Left ventricle myocardium inferior (tissue), 1 donor: Measurements from ENCODE around the gene CARS2. TPM values are rescaled to one million over a fixed set of nuclear protein-coding genes. Genes with fewer than 3 reads are reported as not detected.

Experiments used
- DNase-seq: peaks from one replicate; pipeline ENCODE4 v3.0.0-alpha.2; 2020
- H3K27ac ChIP-seq: fragments of 200-600 bp; replicated peaks from 2 replicates; pipeline ENCODE4 v1.8.0; 2021
- H3K27me3 ChIP-seq: fragments of 200-600 bp; 2 replicates; pipeline ENCODE4 v1.8.0; 2021; ENCODE audit warnings: low read depth
- H3K36me3 ChIP-seq: fragments of 200-600 bp; 2 replicates; pipeline ENCODE4 v1.8.0; 2021
- H3K4me1 ChIP-seq: fragments of 200-600 bp; 2 replicates; pipeline ENCODE4 v1.8.0; 2021
- H3K4me3 ChIP-seq: fragments of 200-600 bp; 2 replicates; pipeline ENCODE4 v1.8.0; 2021; ENCODE audit warnings: mild to moderate bottlenecking, moderate library complexity
- H3K9me3 ChIP-seq: fragments of 200-600 bp; replicated peaks from 2 replicates; pipeline ENCODE4 v1.8.0; 2021
- intact Hi-C: fragments of 100-400 bp; cut with micrococcal nuclease; formaldehyde crosslinking; loops from one replicate; pipeline ENCODE4 v1.11.0; 2022
- total RNA-seq: library from RNA; stranded (reverse); fragmentation: NEBNext Ultra II Directional; extraction: Animal tissue kit (Norgen Biotek cat#: 25700); gene quantifications from one replicate; pipeline ENCODE4 v1.2.1, GENCODE V29; 2021
- TF ChIP-seq, protein P1 (sequence below): fragments of 200-600 bp; IDR thresholded peaks from 2 replicates; pipeline ENCODE4 v1.8.0; 2021; ENCODE audit warnings: antibody characterized with exemption, mild to moderate bottlenecking, borderline replicate concordance
- donor health status: DM: no; HTN: yes; CAD: no; lungs with severe emphysema.

Gene CARS2
- total RNA-seq, 1 donor from 2014 or later = 52.8 TPM

DNA sequence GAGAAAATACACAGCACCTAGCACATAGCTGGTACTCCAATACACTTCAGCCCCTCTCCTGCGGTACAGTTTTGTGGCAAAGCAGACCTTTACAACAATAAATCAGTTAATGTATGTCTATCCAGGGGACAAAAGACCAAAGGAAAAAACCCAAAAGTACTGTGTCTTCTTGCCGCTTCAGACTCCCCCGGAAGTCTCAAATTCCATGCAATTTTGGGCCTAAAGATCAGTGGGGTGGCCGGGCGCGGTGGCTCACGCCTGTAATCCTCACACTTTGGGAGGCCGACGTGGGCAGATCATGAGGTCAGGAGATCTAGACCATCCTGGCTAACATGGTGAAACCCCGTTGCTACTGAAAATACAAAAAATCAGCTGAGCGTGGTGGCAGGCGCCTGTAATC, 16.2 kb downstream of the CARS2 start:
- H3K4me1 ChIP-seq = no peaks in the 10 kb centered on the region
- H3K4me3 ChIP-seq = no peak overlapping the region
- no peak for DNase-seq
- H3K27me3 ChIP-seq = no peaks in the 10 kb centered on the region
- H3K9me3 ChIP-seq = no peaks in the 10 kb centered on the region
- TF ChIP-seq, protein P1, sequence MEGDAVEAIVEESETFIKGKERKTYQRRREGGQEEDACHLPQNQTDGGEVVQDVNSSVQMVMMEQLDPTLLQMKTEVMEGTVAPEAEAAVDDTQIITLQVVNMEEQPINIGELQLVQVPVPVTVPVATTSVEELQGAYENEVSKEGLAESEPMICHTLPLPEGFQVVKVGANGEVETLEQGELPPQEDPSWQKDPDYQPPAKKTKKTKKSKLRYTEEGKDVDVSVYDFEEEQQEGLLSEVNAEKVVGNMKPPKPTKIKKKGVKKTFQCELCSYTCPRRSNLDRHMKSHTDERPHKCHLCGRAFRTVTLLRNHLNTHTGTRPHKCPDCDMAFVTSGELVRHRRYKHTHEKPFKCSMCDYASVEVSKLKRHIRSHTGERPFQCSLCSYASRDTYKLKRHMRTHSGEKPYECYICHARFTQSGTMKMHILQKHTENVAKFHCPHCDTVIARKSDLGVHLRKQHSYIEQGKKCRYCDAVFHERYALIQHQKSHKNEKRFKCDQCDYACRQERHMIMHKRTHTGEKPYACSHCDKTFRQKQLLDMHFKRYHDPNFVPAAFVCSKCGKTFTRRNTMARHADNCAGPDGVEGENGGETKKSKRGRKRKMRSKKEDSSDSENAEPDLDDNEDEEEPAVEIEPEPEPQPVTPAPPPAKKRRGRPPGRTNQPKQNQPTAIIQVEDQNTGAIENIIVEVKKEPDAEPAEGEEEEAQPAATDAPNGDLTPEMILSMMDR = no peak
- intact Hi-C loops = no loop called here
- H3K27ac ChIP-seq = no peak overlapping the region
- H3K36me3 ChIP-seq = peaks cover 59% of the 10 kb centered on the region

DNA sequence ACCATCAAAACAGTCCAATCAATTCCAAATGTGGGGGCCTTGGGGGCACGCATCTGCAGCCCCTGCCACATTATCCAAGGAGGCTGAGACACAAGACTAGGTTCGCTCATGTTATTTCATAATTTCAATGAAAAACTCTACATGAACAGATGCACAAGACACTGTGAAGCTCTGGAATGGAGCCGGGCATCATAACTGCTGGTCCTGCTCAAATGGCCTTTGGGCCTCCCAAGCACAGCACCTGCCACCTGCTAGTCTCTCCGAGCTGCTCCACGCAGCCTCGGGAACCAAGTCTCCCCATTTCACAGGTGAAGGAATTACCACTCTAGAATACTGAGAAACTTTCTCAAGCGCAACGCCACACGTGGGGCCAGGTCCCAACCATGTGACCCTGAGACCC, 16.9 kb downstream of the CARS2 start:
- no peak for DNase-seq
- TF ChIP-seq, protein P1 = no peak
- no peaks in the 10 kb centered on the region for H3K27me3 ChIP-seq
- no peak overlapping the region for H3K27ac ChIP-seq
- H3K36me3 ChIP-seq = peaks cover 60% of the 10 kb centered on the region
- H3K4me3 ChIP-seq = no peak overlapping the region
- intact Hi-C loops = no loop called here
- H3K4me1 ChIP-seq = no peaks in the 10 kb centered on the region
- H3K9me3 ChIP-seq = no peaks in the 10 kb centered on the region

DNA sequence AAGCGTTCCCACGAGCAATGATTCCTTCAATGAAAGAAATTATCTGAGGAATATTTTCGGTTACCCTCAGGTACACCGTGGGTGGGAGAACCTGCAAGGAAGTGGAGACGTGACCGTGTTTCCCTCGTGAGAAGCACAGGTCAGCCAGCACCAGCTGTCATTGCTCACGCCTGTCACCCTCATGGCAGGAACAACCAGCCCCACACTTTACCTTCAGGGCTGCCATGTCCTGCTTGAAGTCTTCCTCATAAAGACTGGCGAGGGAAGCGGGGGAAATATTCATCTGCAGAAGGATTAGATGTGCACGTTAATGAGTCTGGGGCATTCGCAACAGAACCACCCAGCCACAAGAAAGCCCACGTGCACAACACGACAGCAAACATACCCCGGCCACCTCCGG, 18.2 kb downstream of the CARS2 start:
- Histone ChIP-seq H3K4me3 (no peak overlapping the region), H3K4me1 (no peaks in the 10 kb centered on the region), H3K27ac (no peak overlapping the region), H3K36me3 (peaks cover 67% of the 10 kb centered on the region), H3K9me3 (no peaks in the 10 kb centered on the region), H3K27me3 (no peaks in the 10 kb centered on the region)
- TF ChIP-seq, protein P1 = no peak
- intact Hi-C loops = no loop called here
- DNase-seq = no peak

DNA sequence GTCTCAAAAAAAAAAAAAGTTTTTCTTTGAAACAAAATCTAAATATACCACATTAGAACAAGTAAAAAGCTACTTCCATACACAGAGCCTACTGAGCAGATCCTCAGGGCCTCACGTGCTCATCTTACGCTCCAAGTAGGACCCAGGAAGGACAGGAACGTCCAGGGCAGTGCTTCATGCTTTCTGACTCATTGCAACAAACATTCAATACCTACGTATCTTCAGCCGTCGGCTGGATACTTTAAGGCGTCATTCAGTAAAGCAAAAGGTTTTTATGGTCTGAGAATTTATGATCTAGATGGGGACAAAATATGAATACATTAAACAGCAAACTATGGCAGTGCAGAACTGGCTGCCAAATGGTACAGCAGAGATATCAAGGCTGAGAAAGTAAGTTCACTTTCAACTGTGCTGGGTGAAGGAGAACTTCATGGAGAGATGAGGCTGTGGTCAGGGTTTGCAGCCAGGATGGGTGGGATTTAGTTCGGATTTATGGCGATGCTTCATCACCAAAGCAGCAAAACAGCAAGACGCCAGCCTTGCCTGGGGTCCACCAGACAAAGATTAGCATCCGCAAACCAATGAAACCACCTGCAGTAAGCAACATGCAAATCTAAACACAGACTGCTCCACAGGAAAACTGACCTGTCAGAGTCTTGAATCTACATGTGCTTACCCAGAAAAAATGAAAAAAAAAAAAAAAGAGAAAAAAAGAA, 20.5 kb downstream of the CARS2 start:
- Histone ChIP-seq H3K27ac (no peak overlapping the region), H3K9me3 (no peaks in the 10 kb centered on the region), H3K36me3 (peaks cover 77% of the 10 kb centered on the region), H3K27me3 (no peaks in the 10 kb centered on the region), H3K4me3 (no peak overlapping the region), H3K4me1 (no peaks in the 10 kb centered on the region)
- DNase-seq = no peak
- intact Hi-C loops = no loop called here
- TF ChIP-seq, protein P1 = no peak

DNA sequence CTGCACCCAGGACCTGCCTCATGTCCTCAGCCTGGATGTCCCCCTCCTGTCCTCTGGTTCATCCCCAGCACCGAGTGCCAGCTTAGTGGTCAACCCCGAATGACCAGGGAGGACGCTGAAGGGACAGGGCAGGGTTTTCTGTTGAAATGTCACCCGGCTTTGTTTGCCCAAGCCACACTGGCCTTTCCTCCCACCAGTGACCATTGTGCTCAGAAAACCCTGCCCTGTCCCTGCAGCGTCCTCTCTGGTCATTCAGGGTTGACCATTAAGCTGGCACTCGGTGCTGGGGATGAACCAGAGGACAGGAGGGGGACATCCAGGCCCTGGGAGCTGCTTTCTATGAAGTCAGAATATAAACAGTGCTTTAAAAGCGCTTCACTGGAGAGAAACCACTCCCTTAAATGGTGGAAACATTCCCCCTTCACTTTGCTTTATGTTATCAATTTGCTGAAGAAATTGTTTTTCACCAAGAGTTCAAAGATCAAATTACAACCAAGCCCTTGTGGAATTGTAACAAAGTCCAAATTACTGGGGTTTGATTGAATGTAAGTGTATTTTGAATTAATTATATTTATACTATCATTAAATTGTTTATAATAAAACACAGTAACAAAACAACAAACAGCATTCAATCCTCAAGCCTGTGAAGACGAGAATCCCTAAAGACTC, 21.4 kb downstream of the CARS2 start:
- Histone ChIP-seq H3K4me3 (no peak overlapping the region), H3K27me3 (no peaks in the 10 kb centered on the region), H3K36me3 (peaks cover 69% of the 10 kb centered on the region), H3K9me3 (no peaks in the 10 kb centered on the region), H3K4me1 (no peaks in the 10 kb centered on the region), H3K27ac (no peak overlapping the region)
- intact Hi-C loops = no loop called here
- DNase-seq = no peak
- TF ChIP-seq, protein P1 = no peak
